ENCODE data around the gene DNAAF5.

DNAAF5 gene

GRCh38 chr7:726084-726853, at the start of gene DNAAF5:
Gene DNAAF5, plus strand, starts transcription at chr7:726699. Its CDS starts 22 bp downstream, at chr7:726721.
- DNase-seq: peak; percentile 72 to 80 (median 78)

- no peak for DNase-seq
Measured at GRCh38 chr7:676972-677385, 49.5 kb upstream of the DNAAF5 start.

- DNase-seq: no peak
Measured at GRCh38 chr7:680411-681127, 45.9 kb upstream of the DNAAF5 start.

GRCh38 chr7:681551-682307, 44.8 kb upstream of the DNAAF5 start:
- DNase-seq: no peak

- DNase-seq: no peak
Measured at GRCh38 chr7:682810-683209, 43.7 kb upstream of the DNAAF5 start.

- DNase-seq: no peak
Measured at GRCh38 chr7:683526-684205, 42.8 kb upstream of the DNAAF5 start.

- DNase-seq: no peak
Measured at GRCh38 chr7:684416-684815, 42.1 kb upstream of the DNAAF5 start.

- no peak for DNase-seq
Measured at GRCh38 chr7:685540-685939, 41.0 kb upstream of the DNAAF5 start.

GRCh38 chr7:690478-691360, 35.8 kb upstream of the DNAAF5 start:
- no peak for DNase-seq

- DNase-seq: no peak
Measured at GRCh38 chr7:691361-692045, 35.0 kb upstream of the DNAAF5 start.

GRCh38 chr7:693280-693679, 33.2 kb upstream of the DNAAF5 start:
- no peak for DNase-seq

- no peak for DNase-seq
Measured at GRCh38 chr7:696426-696811, 30.1 kb upstream of the DNAAF5 start.

- no peak for DNase-seq
Measured at GRCh38 chr7:696812-697551, 29.5 kb upstream of the DNAAF5 start.

GRCh38 chr7:698515-699475, 27.7 kb upstream of the DNAAF5 start:
- no peak for DNase-seq

- no peak for DNase-seq
Measured at GRCh38 chr7:699476-700170, 26.9 kb upstream of the DNAAF5 start.

- DNase-seq: no peak
Measured at GRCh38 chr7:701086-701671, 25.3 kb upstream of the DNAAF5 start.

GRCh38 chr7:703049-703448, 23.4 kb upstream of the DNAAF5 start:
- DNase-seq: no peak

GRCh38 chr7:706721-707120, 19.8 kb upstream of the DNAAF5 start:
- no peak for DNase-seq
